PC-3 (cell line): Measurements from ENCODE around the gene ABAT. TPM values are rescaled to one million over a fixed set of nuclear protein-coding genes. Genes with fewer than 3 reads are reported as not detected.

ENCODE experiments used
- ATAC-seq: fragments of 200-7000 bp; cut with Tn5 transposase; 2 replicates; pipeline ENCODE4 v1.9.1; 2020; ENCODE audit warnings: mild to moderate bottlenecking, moderate library complexity
- BruUV-seq: library from RNA; stranded (reverse); fragments of 400-500 nt; replicated peaks from 2 replicates; lab custom pipeline; 2021; lab: Mats Ljungman, UMichigan
- CTCF ChIA-PET: fragments of 300-600 bp; sonication (Branson Sonifier 250); formaldehyde crosslinking; loops from one replicate; lab custom pipeline; 2022; ENCODE audit warnings: antibody characterized with exemption; lab: Charles Lee
- POLR2A ChIA-PET: fragments of 300-600 bp; sonication (Branson Sonifier 250); formaldehyde crosslinking; loops from one replicate; lab custom pipeline; 2022; ENCODE audit warnings: antibody characterized with exemption; ENCODE audit not compliant: unreplicated experiment; lab: Charles Lee
- DNase-seq: peaks from one replicate; pipeline ENCODE4 v3.0.0-alpha.2; 2015
- H2AFZ ChIP-seq: fragments of 300-600 bp; sonication (generic); 2 replicates; pipeline ENCODE4 v1.6.0; 2016; ENCODE audit warnings: antibody characterized with exemption, low read length
- H3F3A ChIP-seq: fragments of 300-600 bp; sonication (generic); one replicate; pipeline ENCODE4 v1.6.0; 2017; ENCODE audit warnings: antibody characterized with exemption, low read length, control low read depth, mild to moderate bottlenecking; ENCODE audit not compliant: unreplicated experiment
- H3K27ac ChIP-seq: fragments of 300-600 bp; sonication (generic); 2 replicates; pipeline ENCODE4 v1.5.1; 2016; ENCODE audit warnings: mild to moderate bottlenecking, low read length
- H3K27me3 ChIP-seq: fragments of 300-600 bp; sonication (generic); 2 replicates; pipeline ENCODE4 v1.6.1; 2016; ENCODE audit warnings: low read length, mixed read lengths
- H3K36me3 ChIP-seq: fragments of 300-600 bp; sonication (generic); 2 replicates; pipeline ENCODE4 v1.6.1; 2016; ENCODE audit warnings: low read depth, mixed run types, low read length, mixed read lengths
- H3K4me1 ChIP-seq: fragments of 300-600 bp; sonication (generic); 2 replicates; pipeline ENCODE4 v1.5.1; 2016; ENCODE audit warnings: low read length; ENCODE audit not compliant: insufficient read depth
- H3K4me2 ChIP-seq: fragments of 300-600 bp; sonication (generic); 2 replicates; pipeline ENCODE4 v1.6.0; 2016; ENCODE audit warnings: low read length
- H3K4me3 ChIP-seq: fragments of 300-600 bp; sonication (generic); 2 replicates; pipeline ENCODE4 v1.5.1; 2016; ENCODE audit warnings: mild to moderate bottlenecking, low read length, mixed read lengths
- H3K79me2 ChIP-seq: fragments of 300-600 bp; sonication (generic); 2 replicates; pipeline ENCODE4 v1.6.1; 2017; ENCODE audit warnings: low read length, mixed read lengths
- H3K9ac ChIP-seq: fragments of 300-600 bp; sonication (generic); 2 replicates; pipeline ENCODE4 v1.6.0; 2016; ENCODE audit warnings: mild to moderate bottlenecking, low read length
- H3K9me2 ChIP-seq: fragments of 300-600 bp; sonication (generic); replicated peaks from 2 replicates; pipeline ENCODE4 v1.6.1; 2016; ENCODE audit warnings: mixed run types, low read length, mixed read lengths
- H3K9me3 ChIP-seq: fragments of 300-600 bp; sonication (generic); 2 replicates; pipeline ENCODE4 v1.6.1; 2016; ENCODE audit warnings: low read length, mixed read lengths
- H4K20me1 ChIP-seq: fragments of 300-600 bp; sonication (generic); 2 replicates; pipeline ENCODE4 v1.6.1; 2016; ENCODE audit warnings: low read length, mixed read lengths
- EZH2 ChIP-seq: fragments of 300-600 bp; sonication (generic); IDR thresholded peaks from one replicate; pipeline ENCODE4 v1.6.1; 2017; ENCODE audit warnings: antibody characterized with exemption, mild to moderate bottlenecking, low read length; ENCODE audit not compliant: unreplicated experiment
- EZH2phosphoT487 ChIP-seq: fragments of 300-600 bp; sonication (generic); IDR thresholded peaks from 2 replicates; pipeline ENCODE4 v1.6.1; 2018; ENCODE audit warnings: mild to moderate bottlenecking, antibody characterized with exemption, low read length, borderline replicate concordance
- intact Hi-C: fragments of 100-400 bp; cut with micrococcal nuclease; formaldehyde crosslinking; loops from 2 replicates; pipeline ENCODE4 v1.9.0; 2023
- total RNA-seq: library from RNA; depleted of rRNA; stranded (reverse); fragments of >200 nt; gene quantifications from 2 replicates; pipeline ENCODE4 v1.2.3, GENCODE V29; 2014
- TF ChIP-seq, protein P1 (sequence below): fragments of 300-600 bp; sonication (generic); conservative IDR thresholded peaks from 2 replicates; pipeline ENCODE4 v1.5.1; 2017; ENCODE audit warnings: antibody characterized with exemption, low read depth, mild to moderate bottlenecking, low read length

ABAT gene
- total RNA-seq, 1 experiment from 2014 or later: 0.95 TPM

DNA sequence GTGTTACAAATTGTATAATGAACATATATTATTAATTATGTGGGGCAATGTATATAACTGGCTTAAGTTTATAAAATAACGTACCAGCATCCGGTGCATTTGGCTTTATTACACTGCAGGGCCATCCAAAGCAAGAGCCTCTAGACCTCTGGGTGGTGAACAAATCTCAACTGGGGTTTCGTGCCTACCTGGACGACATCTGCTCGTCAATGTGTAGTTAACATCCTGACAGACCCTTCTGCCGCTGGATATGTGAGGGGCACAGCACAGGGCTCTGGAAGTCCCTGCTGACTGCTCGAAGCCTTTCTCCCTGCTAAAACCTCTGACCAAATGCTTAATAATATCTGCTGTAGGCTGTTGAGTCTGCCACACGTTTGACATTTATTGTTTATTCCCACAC, 120.7 kb downstream of the ABAT start:
- Histone ChIP-seq H3K36me3 (no peaks in the 10 kb centered on the region), H3K4me3 (no peak overlapping the region), H3K9me3 (no peaks in the 10 kb centered on the region), H3K4me2 (0 out of 2 replicates have a peak overlapping the region, but pooled peaks have one; percentile 100), H3K9ac (no peak overlapping the region), H3K27ac (no peak overlapping the region), H3K79me2 (peaks cover 51% of the 10 kb centered on the region), H4K20me1 (0 out of 2 replicates have a peak, but pooled peaks cover 4% of the 10 kb centered on the region), H3K27me3 (no peaks in the 10 kb centered on the region), H2AFZ (no peak overlapping the region), H3K4me1 (peaks cover 24% of the 10 kb centered on the region), H3K9me2 (no peaks in the 10 kb centered on the region), H3F3A (no peaks in the 10 kb centered on the region)
- BruUV-seq: no TSS peak
- no peak for ATAC-seq
- POLR2A ChIA-PET: no interaction called here
- CTCF ChIA-PET: no interaction called here
- intact Hi-C loops: loop anchor here (5.0 kb wide), 1 partner anchor 72 kb away; the partner anchor contains the start of gene CARHSP1
- no peak for TF ChIP-seq EZH2
- TF ChIP-seq, protein P1, sequence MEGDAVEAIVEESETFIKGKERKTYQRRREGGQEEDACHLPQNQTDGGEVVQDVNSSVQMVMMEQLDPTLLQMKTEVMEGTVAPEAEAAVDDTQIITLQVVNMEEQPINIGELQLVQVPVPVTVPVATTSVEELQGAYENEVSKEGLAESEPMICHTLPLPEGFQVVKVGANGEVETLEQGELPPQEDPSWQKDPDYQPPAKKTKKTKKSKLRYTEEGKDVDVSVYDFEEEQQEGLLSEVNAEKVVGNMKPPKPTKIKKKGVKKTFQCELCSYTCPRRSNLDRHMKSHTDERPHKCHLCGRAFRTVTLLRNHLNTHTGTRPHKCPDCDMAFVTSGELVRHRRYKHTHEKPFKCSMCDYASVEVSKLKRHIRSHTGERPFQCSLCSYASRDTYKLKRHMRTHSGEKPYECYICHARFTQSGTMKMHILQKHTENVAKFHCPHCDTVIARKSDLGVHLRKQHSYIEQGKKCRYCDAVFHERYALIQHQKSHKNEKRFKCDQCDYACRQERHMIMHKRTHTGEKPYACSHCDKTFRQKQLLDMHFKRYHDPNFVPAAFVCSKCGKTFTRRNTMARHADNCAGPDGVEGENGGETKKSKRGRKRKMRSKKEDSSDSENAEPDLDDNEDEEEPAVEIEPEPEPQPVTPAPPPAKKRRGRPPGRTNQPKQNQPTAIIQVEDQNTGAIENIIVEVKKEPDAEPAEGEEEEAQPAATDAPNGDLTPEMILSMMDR: no peak
- no peak for TF ChIP-seq EZH2phosphoT487
- no peak for DNase-seq

DNA sequence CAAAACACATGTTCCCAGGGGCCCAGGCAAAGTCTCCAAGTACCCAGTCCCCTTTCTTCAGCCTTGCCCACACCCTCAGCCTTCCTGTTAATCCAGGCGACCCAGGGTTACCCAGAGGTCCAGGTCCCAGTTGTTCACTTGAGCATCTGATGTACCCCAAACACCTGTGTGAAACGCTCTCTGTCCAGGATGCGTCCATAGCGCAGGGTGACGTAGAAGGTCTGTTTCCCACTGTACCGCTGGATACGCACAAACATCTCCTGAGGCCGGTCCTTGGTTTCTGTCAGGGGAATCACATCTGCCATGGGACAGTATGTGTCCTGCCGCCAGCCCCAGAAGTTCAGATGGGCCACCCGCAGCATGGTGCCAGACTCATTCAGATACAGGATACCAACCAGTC, 121.4 kb downstream of the ABAT start:
- ChIA-PET POLR2A (no interaction called here), CTCF (no interaction called here)
- Histone ChIP-seq H3K79me2 (peaks cover 58% of the 10 kb centered on the region), H3K4me1 (peaks cover 24% of the 10 kb centered on the region), H3K4me3 (no peak overlapping the region), H3F3A (no peaks in the 10 kb centered on the region), H2AFZ (no peak overlapping the region), H3K9ac (no peak overlapping the region), H3K9me2 (no peaks in the 10 kb centered on the region), H3K9me3 (no peaks in the 10 kb centered on the region), H3K27ac (no peak overlapping the region), H4K20me1 (0 out of 2 replicates have a peak, but pooled peaks cover 5% of the 10 kb centered on the region), H3K36me3 (no peaks in the 10 kb centered on the region), H3K27me3 (no peaks in the 10 kb centered on the region), H3K4me2 (peak overlapping the region; percentile 100)
- DNase-seq (no peak), ATAC-seq (no peak)
- intact Hi-C loops: loop anchor here (5.0 kb wide), 1 partner anchor 71 kb away; the partner anchor contains the start of gene CARHSP1
- TF ChIP-seq EZH2phosphoT487 (no peak), EZH2 (no peak)
- TF ChIP-seq, protein P1: no peak
- no TSS peak for BruUV-seq

- Histone ChIP-seq H3K4me2 (peak overlapping the region; percentile 100), H3F3A (no peaks in the 10 kb centered on the region), H3K9me3 (no peaks in the 10 kb centered on the region), H3K9ac (peak overlapping the region; percentile 98), H3K27ac (peak overlapping the region; percentile 16; the same call in 1 of the 2 replicates), H3K79me2 (peaks cover 66% of the 10 kb centered on the region), H4K20me1 (0 out of 2 replicates have a peak, but pooled peaks cover 10% of the 10 kb centered on the region), H3K9me2 (no peaks in the 10 kb centered on the region), H3K4me3 (peak overlapping the region; percentile 98), H3K36me3 (peaks cover 1% of the 10 kb centered on the region; the same call in 1 of the 2 replicates), H3K4me1 (peaks cover 24% of the 10 kb centered on the region), H3K27me3 (no peaks in the 10 kb centered on the region), H2AFZ (peak overlapping the region; percentile 79)
- ChIA-PET POLR2A (no interaction called here), CTCF (no interaction called here)
- TF ChIP-seq EZH2 (no peak), EZH2phosphoT487 (no peak)
- TF ChIP-seq, protein P1: no peak; the same call in 1 of the 2 replicates
- no peak for ATAC-seq
- intact Hi-C loops: loop anchor here (5.0 kb wide), 1 partner anchor 71 kb away; the partner anchor contains the start of gene CARHSP1
- BruUV-seq: TSS peak; percentile 81
- no peak for DNase-seq
Measured at GRCh38 chr16:8796469-8797363, 122.3 kb downstream of the ABAT start.
